HG02981 (cell line): ENCODE data around the gene ARHGEF18.
"Not testable (repeated sequence)": the region's sequence is repeated elsewhere in the genome, so short reads cannot be mapped to it uniquely, and the experiment has no call there.

Experiments used
- ATAC-seq: cut with Tn5 transposase; IDR thresholded peaks from one replicate; pipeline ENCODE4 v1.9.1; 2021; ENCODE audit warnings: mild to moderate bottlenecking, moderate library complexity; ENCODE audit not compliant: unreplicated experiment

ARHGEF18 gene

GRCh38 chr19:7346488-7346971 is 2.2 kb upstream of the ARHGEF18 start:
- ATAC-seq: no peak

GRCh38 chr19:7346997-7347396 is 1.7 kb upstream of the ARHGEF18 start:
- ATAC-seq: not testable (repeated sequence)

- no peak for ATAC-seq
Measured at GRCh38 chr19:7349231-7349591, 474 bp downstream of the ARHGEF18 start.

- ATAC-seq: no peak
Measured at GRCh38 chr19:7349961-7350711, 1.4 kb downstream of the ARHGEF18 start.

- ATAC-seq: no peak
Measured at GRCh38 chr19:7351861-7352260, 3.1 kb downstream of the ARHGEF18 start.

GRCh38 chr19:7355151-7355820 is 6.5 kb downstream of the ARHGEF18 start:
- no peak for ATAC-seq

- no peak for ATAC-seq
Measured at GRCh38 chr19:7355871-7356270, 7.1 kb downstream of the ARHGEF18 start.

- no peak for ATAC-seq
Measured at GRCh38 chr19:7356899-7357627, 8.3 kb downstream of the ARHGEF18 start.

- no peak for ATAC-seq
Measured at GRCh38 chr19:7358102-7358597, 9.4 kb downstream of the ARHGEF18 start.

GRCh38 chr19:7360393-7360984 is 11.8 kb downstream of the ARHGEF18 start:
- ATAC-seq: no peak

- ATAC-seq: no peak
Measured at GRCh38 chr19:7363225-7363624, 14.5 kb downstream of the ARHGEF18 start.

GRCh38 chr19:7366701-7367420 is 18.1 kb downstream of the ARHGEF18 start:
- ATAC-seq: no peak

GRCh38 chr19:7368456-7368855 is 19.7 kb downstream of the ARHGEF18 start:
- no peak for ATAC-seq

- ATAC-seq: not testable (repeated sequence)
Measured at GRCh38 chr19:7368866-7369265, 20.1 kb downstream of the ARHGEF18 start.

GRCh38 chr19:7370546-7370945 is 21.8 kb downstream of the ARHGEF18 start:
- ATAC-seq: no peak

GRCh38 chr19:7371001-7371400 is 22.3 kb downstream of the ARHGEF18 start:
- ATAC-seq: no peak

GRCh38 chr19:7372810-7373209 is 24.1 kb downstream of the ARHGEF18 start:
- ATAC-seq: no peak

- ATAC-seq: no peak
Measured at GRCh38 chr19:7373862-7374261, 25.1 kb downstream of the ARHGEF18 start.

GRCh38 chr19:7376151-7376852 is 27.6 kb downstream of the ARHGEF18 start:
- no peak for ATAC-seq

- no peak for ATAC-seq
Measured at GRCh38 chr19:7377196-7377595, 28.5 kb downstream of the ARHGEF18 start.
